IMR-90 (cell line): Measurements from ENCODE around the gene SNTG2.

ENCODE experiments used
- CEBPB ChIP-seq: IDR thresholded peaks from 2 replicates; pipeline ENCODE4 v1.6.1; 2012; ENCODE audit warnings: low read depth, low read length, improper control_type of control experiment
- MAFK ChIP-seq: IDR thresholded peaks from 2 replicates; pipeline ENCODE4 v1.6.1; 2012; ENCODE audit warnings: low read depth, low read length, improper control_type of control experiment
- MAZ ChIP-seq: IDR thresholded peaks from 2 replicates; pipeline ENCODE4 v1.6.1; 2012; ENCODE audit warnings: low read depth, mild to moderate bottlenecking, low read length, improper control_type of control experiment, moderate library complexity, borderline replicate concordance
- NFE2L2 ChIP-seq: fragments of 150-350 bp; IDR thresholded peaks from 2 replicates; pipeline ENCODE4 v1.6.1; 2016; ENCODE audit warnings: low read depth, mild to moderate bottlenecking, low read length
- POLR2A ChIP-seq: IDR thresholded peaks from 2 replicates; pipeline ENCODE4 v1.6.1; 2012; ENCODE audit warnings: mild to moderate bottlenecking, low read depth, low read length
- RAD21 ChIP-seq: IDR thresholded peaks from 2 replicates; pipeline ENCODE4 v1.6.1; 2012; ENCODE audit warnings: low read length, improper control_type of control experiment
- RFX5 ChIP-seq: IDR thresholded peaks from 2 replicates; pipeline ENCODE4 v1.8.0; 2012; ENCODE audit warnings: low read depth, mild to moderate bottlenecking, low read length, moderate library complexity
- USF2 ChIP-seq: fragments of 150-350 bp; IDR thresholded peaks from 2 replicates; pipeline ENCODE4 v1.6.1; 2017; ENCODE audit warnings: mild to moderate bottlenecking, antibody characterized with exemption, low read length, low read depth
- TF ChIP-seq, protein P1 (sequence below): conservative IDR thresholded peaks from 2 replicates; pipeline ENCODE4 v1.5.1; 2012; ENCODE audit warnings: mild to moderate bottlenecking, low read depth, low read length, improper control_type of control experiment

DNA sequence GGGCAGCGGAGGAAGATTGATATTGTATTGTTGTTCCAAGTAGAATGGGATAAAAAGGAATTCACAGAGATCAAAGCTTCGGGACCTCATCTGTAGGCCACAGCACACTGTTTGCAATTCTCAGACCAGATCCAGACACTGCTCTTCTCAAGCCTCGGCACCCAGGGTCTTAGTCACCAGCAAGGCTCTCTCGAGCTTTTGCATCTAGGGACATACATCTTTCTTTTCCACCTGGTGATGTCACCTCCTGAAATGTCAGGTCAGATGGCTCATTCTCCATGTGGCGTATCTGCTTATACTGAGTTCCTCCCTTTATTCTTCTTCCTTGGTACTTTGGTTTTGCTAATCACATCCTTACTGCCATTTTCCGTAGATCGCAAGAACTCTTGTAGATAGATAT, 42.9 kb upstream of the SNTG2 start:
- TF ChIP-seq, protein P1, sequence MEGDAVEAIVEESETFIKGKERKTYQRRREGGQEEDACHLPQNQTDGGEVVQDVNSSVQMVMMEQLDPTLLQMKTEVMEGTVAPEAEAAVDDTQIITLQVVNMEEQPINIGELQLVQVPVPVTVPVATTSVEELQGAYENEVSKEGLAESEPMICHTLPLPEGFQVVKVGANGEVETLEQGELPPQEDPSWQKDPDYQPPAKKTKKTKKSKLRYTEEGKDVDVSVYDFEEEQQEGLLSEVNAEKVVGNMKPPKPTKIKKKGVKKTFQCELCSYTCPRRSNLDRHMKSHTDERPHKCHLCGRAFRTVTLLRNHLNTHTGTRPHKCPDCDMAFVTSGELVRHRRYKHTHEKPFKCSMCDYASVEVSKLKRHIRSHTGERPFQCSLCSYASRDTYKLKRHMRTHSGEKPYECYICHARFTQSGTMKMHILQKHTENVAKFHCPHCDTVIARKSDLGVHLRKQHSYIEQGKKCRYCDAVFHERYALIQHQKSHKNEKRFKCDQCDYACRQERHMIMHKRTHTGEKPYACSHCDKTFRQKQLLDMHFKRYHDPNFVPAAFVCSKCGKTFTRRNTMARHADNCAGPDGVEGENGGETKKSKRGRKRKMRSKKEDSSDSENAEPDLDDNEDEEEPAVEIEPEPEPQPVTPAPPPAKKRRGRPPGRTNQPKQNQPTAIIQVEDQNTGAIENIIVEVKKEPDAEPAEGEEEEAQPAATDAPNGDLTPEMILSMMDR = no peak
- no peak for TF ChIP-seq NFE2L2
- no peak for TF ChIP-seq MAFK
- TF ChIP-seq RAD21 = no peak
- TF ChIP-seq USF2 = no peak
- no peak for TF ChIP-seq MAZ
- no peak for TF ChIP-seq CEBPB
- no peak for TF ChIP-seq POLR2A
- no peak for TF ChIP-seq RFX5
